ENCODE data around the gene ITPKC.
A peak's percentile ranks its signal among the peaks of the same experiment; 100 is the strongest.

GRCh38 chr19:40742477-40742876 lies 25.6 kb downstream of the ITPKC start:
- peak in 1 of 6 experiments; percentile 7 for TF ChIP-seq CTCF (IDR thresholded peaks at IDR 0.05)
- no peak for TF ChIP-seq POLR2A (IDR thresholded peaks at IDR 0.05)
